HepG2 (cell line): Measurements from ENCODE around the gene SGCE. TPM values are rescaled to one million over a fixed set of nuclear protein-coding genes. Genes with fewer than 3 reads are reported as not detected.

ENCODE experiments used
- ATAC-seq: fragments of 200-7000 bp; cut with Tn5 transposase; 3 replicates; pipeline ENCODE4 v1.9.1; 2020; ENCODE audit warnings: mild to moderate bottlenecking, moderate library complexity
- BruUV-seq: library from RNA; stranded (reverse); fragments of 400-500 nt; replicated peaks from 2 replicates; lab custom pipeline; 2021; lab: Mats Ljungman, UMichigan
- CTCF ChIA-PET: fragments of 300-600 bp; formaldehyde crosslinking; extraction: SDS; loops from one replicate; lab custom pipeline; 2021; ENCODE audit warnings: low total read pairs, inconsistent platforms, low intra/inter-chr PET ratio; lab: Yijun Ruan, JAX
- POLR2A ChIA-PET: fragments of 350-600 bp; sonication (Branson Sonifier 250); formaldehyde crosslinking; loops from one replicate; lab custom pipeline; 2020; ENCODE audit warnings: antibody characterized with exemption, inconsistent platforms; lab: Yijun Ruan, JAX
- DNase-seq: peaks from one replicate; pipeline ENCODE4 v3.0.0-alpha.2; 2015; ENCODE audit warnings: low spot score
- FAIRE-seq: peaks from 3 replicates; lab custom pipeline; 2011; peaks lifted over from hg19 to GRCh38; lab: Jason Lieb, UNC
- H2AFZ ChIP-seq: one replicate; pipeline ENCODE4 v1.6.1; 2011; ENCODE audit warnings: low read length, inconsistent platforms
- H3K27ac ChIP-seq: fragments of 300-600 bp; 3 replicates; pipeline ENCODE4 v1.8.0; 2011; ENCODE audit warnings: mixed run types, mild to moderate bottlenecking, mixed read lengths, low read length, inconsistent platforms; ENCODE audit not compliant: insufficient read depth; ENCODE audit errors: extremely low read length
- H3K27me3 ChIP-seq, 2 experiments: fragments of 200-600 bp in 1 of 2; 2 replicates in 1 of 2; 3 replicates in 1 of 2; pipeline versions ENCODE4 v1.6.0 to v1.8.0; 2011; ENCODE audit warnings: low read length in 2 of 2, mild to moderate bottlenecking in 2 of 2, moderate library complexity in 2 of 2, inconsistent platforms in 1 of 2; ENCODE audit not compliant: insufficient read depth in 2 of 2, control insufficient read depth in 1 of 2
- H3K36me3 ChIP-seq, 2 experiments: fragments of 200-600 bp in 1 of 2; replicated peaks in 1 of 2; 2 replicates in 1 of 2; 3 replicates in 1 of 2; pipeline versions ENCODE4 v1.5.1 to v1.8.0; 2011; ENCODE audit warnings: low read length in 2 of 2, inconsistent platforms in 1 of 2; ENCODE audit not compliant: insufficient read depth in 2 of 2, control insufficient read depth in 1 of 2
- H3K4me1 ChIP-seq: 2 replicates; pipeline ENCODE4 v1.5.1; 2012; ENCODE audit warnings: low read length, inconsistent platforms; ENCODE audit not compliant: insufficient read depth
- H3K4me2 ChIP-seq: 2 replicates; pipeline ENCODE4 v1.6.0; 2011; ENCODE audit warnings: low read depth, low read length, inconsistent platforms
- H3K4me3 ChIP-seq, 3 experiments: fragments of 200-600 bp in 1 of 3; sonication (generic), shearing (Covaris generic) in 1 of 3; replicated peaks in 1 of 3; 2 replicates each; pipeline ENCODE4 v1.5.1; 2011 to 2016; ENCODE audit warnings: low read length in 3 of 3, inconsistent platforms in 2 of 3, low read depth in 2 of 3, mild to moderate bottlenecking in 2 of 3, control low read depth in 1 of 3, mixed read lengths in 1 of 3; ENCODE audit not compliant: insufficient read depth in 1 of 3
- H3K79me2 ChIP-seq: one replicate; pipeline ENCODE4 v1.6.1; 2011; ENCODE audit warnings: low read length, inconsistent platforms; ENCODE audit not compliant: insufficient read depth
- H3K9ac ChIP-seq: 2 replicates; pipeline ENCODE4 v1.6.0; 2011; ENCODE audit warnings: mild to moderate bottlenecking, low read depth, low read length, inconsistent platforms; ENCODE audit not compliant: insufficient read depth
- H3K9me3 ChIP-seq: 2 replicates; pipeline ENCODE4 v1.5.1; 2012; ENCODE audit warnings: mild to moderate bottlenecking, low read length
- H4K20me1 ChIP-seq: 2 replicates; pipeline ENCODE4 v1.6.0; 2011; ENCODE audit warnings: inconsistent platforms, mild to moderate bottlenecking, low read length, moderate library complexity; ENCODE audit not compliant: insufficient read depth
- ASH2L ChIP-seq: fragments of 300-600, 200-600 bp; sonication (generic); IDR thresholded peaks from 2 replicates; pipeline ENCODE4 v1.7.0; 2017; ENCODE audit warnings: low read depth, mild to moderate bottlenecking, moderate library complexity, mixed read lengths, low read length; ENCODE audit not compliant: insufficient read length
- CTCF ChIP-seq: sonication (generic); formaldehyde crosslinking; IDR thresholded peaks from 2 replicates; pipeline ENCODE4 v1.5.0; 2020; ENCODE audit warnings: mild to moderate bottlenecking, missing genetic modification reagents, moderate library complexity
- HOXD1 ChIP-seq: sonication (generic); formaldehyde crosslinking; IDR thresholded peaks from 2 replicates; pipeline ENCODE4 v1.5.0; 2020; ENCODE audit warnings: missing genetic modification reagents
- IRX3 ChIP-seq: sonication (generic); formaldehyde crosslinking; IDR thresholded peaks from 2 replicates; pipeline ENCODE4 v1.8.1; 2023; ENCODE audit warnings: mild to moderate bottlenecking, low read depth, missing genetic modification reagents, borderline replicate concordance
- KLF11 ChIP-seq: IDR thresholded peaks from 2 replicates; pipeline ENCODE4 v1.6.1; 2016; ENCODE audit warnings: missing compliant biosample characterization
- KMT2B ChIP-seq: IDR thresholded peaks from 2 replicates; pipeline ENCODE4 v1.6.1; 2016; ENCODE audit warnings: missing genetic modification reagents, missing compliant biosample characterization
- NKX3-1 ChIP-seq: sonication (generic); formaldehyde crosslinking; IDR thresholded peaks from 2 replicates; pipeline ENCODE4 v1.5.0; 2020; ENCODE audit warnings: missing genetic modification reagents
- PCBP1 ChIP-seq: fragments of 200-400 bp; formaldehyde crosslinking; IDR thresholded peaks from 2 replicates; pipeline ENCODE4 v1.6.1; 2017; ENCODE audit warnings: mild to moderate bottlenecking, low read depth, low read length, borderline replicate concordance
- PLSCR1 ChIP-seq: sonication (generic); formaldehyde crosslinking; IDR thresholded peaks from 2 replicates; pipeline ENCODE4 v1.5.0; 2020; ENCODE audit warnings: missing genetic modification reagents, mild to moderate bottlenecking, borderline replicate concordance
- POLR2G ChIP-seq: fragments of 200-400 bp; formaldehyde crosslinking; IDR thresholded peaks from 2 replicates; pipeline ENCODE4 v1.6.1; 2018; ENCODE audit warnings: mild to moderate bottlenecking, low read depth, low read length, moderate library complexity
- RCOR2 ChIP-seq: IDR thresholded peaks from 2 replicates; pipeline ENCODE4 v1.6.1; 2016; ENCODE audit warnings: missing biosample characterization, missing genetic modification reagents
- RXRA ChIP-seq: sonication (generic); formaldehyde crosslinking; IDR thresholded peaks from 2 replicates; pipeline ENCODE4 v1.5.1; 2020; ENCODE audit warnings: missing genetic modification reagents
- SMAD9 ChIP-seq: sonication (generic); formaldehyde crosslinking; IDR thresholded peaks from 2 replicates; pipeline ENCODE4 v1.5.1; 2020; ENCODE audit warnings: mild to moderate bottlenecking, missing genetic modification reagents
- ZBTB44 ChIP-seq: sonication (generic); formaldehyde crosslinking; IDR thresholded peaks from 2 replicates; pipeline ENCODE4 v1.4.0; 2020; ENCODE audit warnings: missing genetic modification reagents
- ZFAT ChIP-seq: sonication (generic); formaldehyde crosslinking; conservative IDR thresholded peaks from 2 replicates; pipeline ENCODE4 v1.8.1; 2023; ENCODE audit warnings: missing genetic modification reagents, inconsistent platforms
- ZNF143 ChIP-seq: sonication (generic); formaldehyde crosslinking; IDR thresholded peaks from 2 replicates; pipeline ENCODE4 v1.4.0; 2020; ENCODE audit warnings: missing genetic modification reagents
- ZNF780A ChIP-seq: sonication (generic); formaldehyde crosslinking; IDR thresholded peaks from 2 replicates; pipeline ENCODE4 v1.8.0; 2022; ENCODE audit warnings: mild to moderate bottlenecking, missing genetic modification reagents, moderate library complexity
- ZNF784 ChIP-seq: sonication (generic); formaldehyde crosslinking; IDR thresholded peaks from 2 replicates; pipeline ENCODE4 v1.5.1; 2020; ENCODE audit warnings: missing genetic modification reagents, mild to moderate bottlenecking, borderline replicate concordance
- ZXDC ChIP-seq: sonication (generic); formaldehyde crosslinking; IDR thresholded peaks from 2 replicates; pipeline ENCODE4 v1.5.0; 2020; ENCODE audit warnings: mild to moderate bottlenecking, missing genetic modification reagents
- in situ Hi-C: cut with HindIII; loops from 2 replicates; pipeline ENCODE4 v1.10.0; 2017; ENCODE audit warnings: low pct_unique_long_range_greater_than_20kb; ENCODE audit not compliant: extremely low pct_ligation_motif_present
- intact Hi-C: fragments of 100-400 bp; cut with micrococcal nuclease; formaldehyde crosslinking; loops from one replicate; pipeline ENCODE4 v1.10.0; 2022; ENCODE audit not compliant: unreplicated experiment
- polyA plus RNA-seq, 8 experiments: library from polyadenylated mRNA; depleted of rRNA in 3 of 8; stranded (reverse) in 7 of 8; unstranded in 1 of 8; fragments of >200 nt; fragmentation: Illumina TruSeq in 4 of 8; extraction: Trizol in 4 of 8; gene quantifications; 2 replicates each; pipeline versions ENCODE4 v1.2.1 to v1.2.3, GENCODE V29; 2011 to 2016; ENCODE audit warnings: low read depth in 4 of 8, missing spikeins in 1 of 8, mixed read lengths in 1 of 8; ENCODE audit not compliant: insufficient read depth in 1 of 8
- total RNA-seq, 5 experiments: library from RNA; depleted of rRNA; stranded (reverse); fragments of >200 nt; fragmentation: Illumina TruSeq; extraction: Trizol; gene quantifications; 2 replicates each; pipeline ENCODE4 v1.2.3, GENCODE V29; 2016; ENCODE audit warnings: low read depth in 1 of 5

The SGCE gene
- total and polyA plus RNA-seq, 2 of the 13 experiments (the other 11 are each of a cell fraction or from before 2014, with no cell fraction given), result 52.3 to 71.1 TPM

- Histone ChIP-seq H3K27me3 (no peaks in the 10 kb centered on the region), H3K4me2 (no peak overlapping the region), H2AFZ (no peak overlapping the region), H3K9me3 (no peaks in the 10 kb centered on the region), H3K9ac (no peak overlapping the region), H3K79me2 (no peaks in the 10 kb centered on the region), H4K20me1 (no peaks in the 10 kb centered on the region), H3K4me1 (peaks cover 9% of the 10 kb centered on the region), H3K4me3 (no peak overlapping the region), H3K36me3 (no peaks in the 10 kb centered on the region), H3K27ac (no peak overlapping the region)
- ChIA-PET CTCF (no interaction called here), POLR2A (no interaction called here)
- no TSS peak for BruUV-seq
- ATAC-seq, result no peak
- FAIRE-seq, result no peak
- DNase-seq, result no peak
- TF ChIP-seq RXRA (CRISPR knock-in tag) (no peak), RCOR2 (CRISPR knock-in tag) (no peak), KMT2B (CRISPR knock-in tag) (no peak), HOXD1 (CRISPR knock-in tag) (no peak), ZNF143 (CRISPR knock-in tag) (no peak), ZXDC (no peak), CTCF (CRISPR knock-in tag) (no peak), NKX3-1 (CRISPR knock-in tag) (no peak), ZFAT (CRISPR knock-in tag) (no peak), ASH2L (no peak), ZNF780A (CRISPR knock-in tag) (no peak), PLSCR1 (CRISPR knock-in tag) (no peak), ZBTB44 (no peak), ZNF784 (CRISPR knock-in tag) (no peak), SMAD9 (CRISPR knock-in tag) (no peak), IRX3 (CRISPR knock-in tag) (no peak), KLF11 (CRISPR knock-in tag) (no peak), PCBP1 (no peak), POLR2G (no peak)
- in situ Hi-C loops, result no loop called here
- intact Hi-C loops, result loop anchor here (10.0 kb wide), 1 partner anchor 337 kb away; the partner anchor contains the start of gene PPP1R9A
Observed at GRCh38 chr7:94567396-94567795, 88.5 kb downstream of the SGCE start.
